ENCODE data around the gene SPTBN4. TPM values are rescaled to one million over a fixed set of nuclear protein-coding genes. Genes with fewer than 3 reads are reported as not detected.
"Not testable (repeated sequence)": the region's sequence is repeated elsewhere in the genome, so short reads cannot be mapped to it uniquely, and the experiment has no call there.

SPTBN4 gene
- total RNA-seq, 1 experiment from 2014 or later: 0.84 TPM

DNA sequence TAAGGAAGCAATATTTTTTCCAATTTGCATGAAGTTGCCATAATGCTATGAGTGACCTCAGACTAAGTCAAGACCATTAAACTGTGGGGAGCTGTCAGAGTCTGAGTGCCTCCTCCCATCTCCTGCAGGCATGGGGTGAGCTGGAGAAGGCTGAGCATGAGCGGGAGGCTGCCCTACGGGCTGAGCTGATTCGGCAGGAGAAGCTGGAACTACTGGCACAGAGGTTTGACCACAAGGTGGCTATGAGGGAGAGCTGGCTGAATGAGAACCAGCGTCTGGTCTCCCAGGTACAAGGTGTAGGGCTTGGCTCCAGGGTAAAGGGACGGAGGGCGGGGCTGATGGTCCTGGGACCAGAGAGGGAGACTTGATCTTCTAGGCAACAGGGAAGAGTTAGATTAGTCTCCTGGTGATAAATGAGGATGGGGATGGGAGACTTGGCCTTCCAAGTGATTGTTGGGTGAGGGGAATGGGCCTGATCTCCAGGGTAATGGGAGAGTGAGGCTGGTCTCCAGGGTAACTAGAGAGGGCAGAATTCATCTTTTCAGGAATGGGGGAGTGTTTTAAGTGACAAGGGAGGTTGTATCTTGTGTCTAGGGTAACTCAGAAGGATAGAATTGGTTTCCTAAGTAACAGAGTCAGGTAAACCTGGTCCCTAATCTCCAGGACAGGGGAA lies 36.0 kb downstream of the SPTBN4 start:
- DNase-seq (ENCODE audit: low read depth): no peak

DNA sequence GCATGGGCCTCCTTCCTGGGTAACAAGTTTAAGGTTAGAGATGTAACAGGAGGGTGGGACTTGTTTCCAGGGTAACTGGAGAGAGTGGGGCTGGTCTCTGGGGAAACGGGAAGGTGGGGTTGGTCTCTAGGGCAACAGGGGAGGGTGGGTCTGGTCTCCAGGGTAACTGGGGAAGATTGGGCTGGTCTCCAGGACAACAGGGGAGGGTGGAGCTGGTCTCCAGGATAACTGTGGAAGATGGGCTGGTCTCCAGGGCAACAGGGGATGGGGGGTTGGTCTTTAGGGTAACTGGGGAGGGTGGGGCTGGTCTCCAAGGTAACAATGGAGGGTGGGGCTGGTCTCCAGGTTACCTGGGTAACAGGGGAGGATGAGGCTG lies 36.5 kb downstream of the SPTBN4 start:
- no peak for DNase-seq (ENCODE audit: low read depth)

DNA sequence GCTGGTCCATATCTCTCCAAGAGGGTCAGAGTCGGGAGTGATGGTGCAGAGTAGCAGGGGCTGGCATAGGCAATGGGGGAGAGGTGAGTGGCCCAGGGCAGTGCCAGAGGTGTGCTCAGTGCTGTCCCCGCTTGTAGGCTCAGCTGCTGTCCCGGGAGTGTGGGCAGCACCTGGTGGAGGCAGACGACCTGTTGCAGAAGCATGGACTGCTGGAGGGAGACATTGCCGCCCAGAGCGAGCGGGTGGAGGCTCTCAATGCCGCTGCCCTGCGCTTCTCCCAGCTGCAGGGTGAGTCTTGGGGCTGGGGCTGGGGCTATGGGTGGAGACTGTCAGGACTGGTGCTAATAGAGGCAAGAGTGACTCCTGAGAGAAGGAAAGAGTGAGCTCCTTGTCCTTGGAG lies 39.3 kb downstream of the SPTBN4 start:
- no peak for DNase-seq (ENCODE audit: low read depth)

DNA sequence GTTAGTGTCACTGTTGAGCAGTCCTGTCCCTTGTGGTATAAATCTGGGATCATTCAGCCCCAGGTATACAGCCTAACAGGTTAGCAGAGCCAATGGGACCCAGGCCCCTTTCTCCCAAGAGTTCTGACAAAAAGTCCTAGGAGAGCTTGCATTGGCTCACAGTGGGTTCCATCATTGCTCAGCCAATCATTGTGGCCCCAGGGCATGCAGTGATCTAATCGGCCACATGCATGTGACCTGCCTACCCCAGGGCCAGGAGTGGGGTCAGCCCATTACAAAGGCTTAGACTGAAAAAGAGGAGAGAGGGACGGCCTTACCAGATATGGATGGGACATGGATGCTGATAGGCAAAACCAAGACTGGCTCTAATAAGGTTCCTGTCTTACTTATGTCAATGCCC lies 41.1 kb downstream of the SPTBN4 start:
- DNase-seq (ENCODE audit: low read depth): no peak

DNA sequence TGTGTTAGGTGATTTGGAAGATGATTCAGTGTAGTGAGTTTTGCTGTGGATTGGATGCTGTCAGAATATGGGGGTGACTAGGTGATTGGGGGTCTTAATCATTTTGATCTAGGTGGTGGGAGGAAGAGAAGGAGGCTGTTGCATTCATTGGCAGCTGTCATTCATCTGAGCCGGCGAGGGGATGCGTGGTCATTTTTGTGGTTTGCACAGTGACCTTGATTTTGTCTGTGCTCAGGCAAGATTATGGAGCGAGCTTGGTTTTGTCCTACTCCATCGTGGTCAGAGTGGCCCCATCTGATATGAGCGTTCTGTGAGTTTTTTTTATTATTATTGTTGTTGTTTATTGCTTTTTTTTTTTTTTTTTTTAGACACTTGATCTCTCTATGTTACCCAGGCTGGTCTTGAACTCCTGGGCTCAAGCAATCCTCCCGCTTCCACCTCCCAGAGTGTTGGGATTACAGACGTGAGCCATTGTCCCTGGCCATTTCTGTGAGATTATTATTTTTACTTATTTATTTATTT lies 42.0 kb downstream of the SPTBN4 start:
- no peak for DNase-seq (ENCODE audit: low read depth)

DNA sequence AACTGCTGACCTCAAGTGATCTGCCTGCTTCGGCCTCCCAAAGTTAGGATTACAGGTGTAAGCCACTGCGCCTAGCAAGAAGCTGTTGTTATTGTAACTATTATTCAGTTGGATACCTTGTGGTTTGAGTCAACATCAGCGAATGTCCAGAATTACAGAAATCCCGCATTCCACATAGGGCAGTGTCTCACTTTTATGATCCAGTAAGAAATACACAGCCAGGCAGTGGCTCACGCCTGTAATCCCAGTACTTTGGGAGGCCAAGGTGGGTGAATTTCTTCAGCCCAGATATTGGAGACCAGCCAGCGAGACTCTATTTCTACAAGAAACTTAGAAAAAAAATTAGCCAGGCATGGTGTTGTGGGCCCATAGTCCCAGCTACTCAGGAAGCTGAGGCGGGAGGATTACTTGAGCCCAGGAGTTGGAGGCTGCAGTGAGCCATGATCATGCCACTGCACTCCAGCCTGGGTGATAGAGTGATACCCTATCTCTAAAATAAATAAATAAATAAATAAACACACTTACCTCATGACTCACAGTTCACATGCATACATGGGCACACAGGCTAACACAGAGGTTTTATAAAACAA lies 43.8 kb downstream of the SPTBN4 start:
- no peak for DNase-seq (ENCODE audit: low read depth)

DNA sequence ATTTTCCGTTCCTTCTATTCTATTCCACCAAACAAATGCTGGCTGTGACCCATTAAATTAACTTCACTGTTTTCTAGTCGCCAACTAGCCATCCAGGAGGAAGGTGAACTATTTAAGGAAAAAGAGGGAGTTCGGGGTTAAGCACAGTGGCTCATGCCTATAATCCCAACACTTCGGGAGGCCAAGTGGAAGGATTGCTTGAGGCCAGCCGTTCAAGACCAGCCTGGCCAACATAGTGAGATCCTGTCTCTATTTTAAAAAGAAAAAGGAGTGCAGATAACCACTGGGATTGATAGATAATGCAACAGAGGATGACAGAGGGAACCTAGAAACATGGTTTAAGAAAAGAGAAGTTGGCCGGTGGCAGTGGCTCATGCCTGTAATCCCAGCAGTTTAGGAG lies 44.7 kb downstream of the SPTBN4 start:
- DNase-seq (ENCODE audit: low read depth): no peak

DNA sequence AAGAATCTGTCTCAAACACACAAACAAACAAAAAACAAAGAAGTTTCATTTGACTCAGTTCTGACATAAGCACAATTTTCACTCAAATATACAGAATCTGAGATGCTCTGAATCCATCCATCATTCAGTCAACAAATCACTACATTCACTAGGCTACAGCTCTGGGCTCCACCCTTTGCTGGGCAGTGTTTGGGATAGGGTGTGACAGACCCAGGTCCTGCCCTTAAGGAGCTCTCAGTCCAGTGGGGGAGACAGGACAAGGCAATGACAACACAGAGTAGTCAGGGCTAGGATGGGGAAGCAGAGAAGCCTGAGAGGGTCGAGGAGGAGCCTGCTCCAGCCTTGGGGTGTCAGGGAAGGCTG lies 45.3 kb downstream of the SPTBN4 start:
- DNase-seq (ENCODE audit: low read depth): no peak

DNA sequence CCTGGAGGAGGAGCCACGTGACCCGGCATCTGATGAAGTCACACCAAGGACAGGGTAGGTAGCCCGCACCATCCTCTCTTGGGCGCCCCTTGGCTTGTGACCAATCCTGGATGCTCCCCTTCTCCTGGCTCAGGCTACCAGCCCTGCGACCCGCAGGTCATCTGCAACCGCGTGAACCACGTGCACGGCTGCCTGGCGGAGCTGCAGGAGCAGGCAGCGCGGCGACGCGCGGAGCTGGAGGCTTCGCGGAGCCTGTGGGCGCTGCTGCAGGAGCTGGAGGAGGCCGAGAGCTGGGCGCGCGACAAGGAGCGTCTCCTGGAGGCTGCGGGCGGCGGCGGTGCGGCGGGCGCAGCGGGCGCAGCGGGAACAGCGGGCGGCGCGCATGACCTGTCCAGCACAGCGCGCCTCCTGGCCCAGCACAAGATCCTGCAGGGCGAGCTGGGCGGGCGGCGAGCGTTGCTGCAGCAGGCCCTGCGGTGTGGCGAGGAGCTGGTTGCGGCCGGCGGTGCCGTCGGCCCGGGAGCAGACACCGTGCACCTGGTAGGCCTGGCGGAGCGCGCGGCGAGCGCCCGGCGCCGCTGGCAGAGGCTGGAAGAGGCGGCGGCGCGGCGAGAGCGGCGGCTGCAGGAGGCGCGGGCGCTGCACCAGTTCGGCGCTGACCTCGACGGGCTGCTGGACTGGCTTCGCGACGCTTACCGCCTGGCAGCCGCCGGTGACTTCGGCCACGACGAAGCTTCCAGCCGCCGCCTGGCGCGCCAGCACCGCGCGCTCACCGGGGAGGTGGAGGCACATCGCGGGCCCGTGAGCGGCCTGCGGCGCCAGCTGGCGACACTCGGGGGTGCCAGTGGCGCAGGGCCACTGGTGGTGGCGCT lies 45.9 kb downstream of the SPTBN4 start:
- DNase-seq (ENCODE audit: low read depth): no peak

DNA sequence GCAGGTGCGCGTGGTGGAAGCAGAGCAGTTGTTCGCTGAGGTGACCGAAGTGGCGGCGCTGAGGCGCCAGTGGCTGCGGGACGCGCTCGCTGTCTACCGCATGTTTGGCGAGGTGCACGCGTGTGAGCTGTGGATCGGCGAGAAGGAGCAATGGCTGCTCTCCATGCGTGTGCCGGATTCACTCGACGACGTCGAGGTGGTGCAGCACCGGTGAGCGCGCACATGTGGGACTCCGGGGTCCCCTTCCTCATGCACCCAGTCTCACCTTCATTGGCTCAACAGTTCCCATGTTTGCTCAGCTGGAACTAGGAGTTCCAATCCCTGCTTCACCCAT lies 46.5 kb downstream of the SPTBN4 start:
- DNase-seq (ENCODE audit: low read depth): no peak

DNA sequence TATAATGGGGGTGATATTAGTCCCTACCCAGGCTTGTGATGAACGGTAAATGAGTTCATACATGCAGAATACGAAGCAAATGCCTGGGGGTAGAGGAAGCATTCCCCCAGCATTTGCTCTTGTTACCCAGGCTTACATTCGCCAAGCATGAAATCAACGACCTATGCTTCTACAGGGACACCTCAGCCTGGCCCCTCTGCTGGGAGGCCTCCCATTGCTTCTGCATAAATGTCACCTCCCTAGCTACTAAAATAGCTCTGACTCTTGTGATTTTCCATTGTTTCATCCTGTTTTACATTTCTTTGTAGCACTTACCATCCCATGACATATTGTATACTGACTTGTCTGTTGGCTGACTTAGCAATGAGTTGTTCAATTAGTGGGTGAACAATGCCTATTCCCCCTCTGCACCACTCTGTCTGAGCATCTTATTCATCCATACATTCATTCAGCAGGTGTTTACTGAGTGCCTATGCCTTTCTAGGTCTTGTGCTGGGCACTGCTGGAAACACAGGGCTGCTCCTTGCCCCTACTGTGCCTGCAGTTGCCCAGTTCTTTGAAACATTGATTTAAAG lies 47.0 kb downstream of the SPTBN4 start:
- DNase-seq (ENCODE audit: low read depth): no peak

DNA sequence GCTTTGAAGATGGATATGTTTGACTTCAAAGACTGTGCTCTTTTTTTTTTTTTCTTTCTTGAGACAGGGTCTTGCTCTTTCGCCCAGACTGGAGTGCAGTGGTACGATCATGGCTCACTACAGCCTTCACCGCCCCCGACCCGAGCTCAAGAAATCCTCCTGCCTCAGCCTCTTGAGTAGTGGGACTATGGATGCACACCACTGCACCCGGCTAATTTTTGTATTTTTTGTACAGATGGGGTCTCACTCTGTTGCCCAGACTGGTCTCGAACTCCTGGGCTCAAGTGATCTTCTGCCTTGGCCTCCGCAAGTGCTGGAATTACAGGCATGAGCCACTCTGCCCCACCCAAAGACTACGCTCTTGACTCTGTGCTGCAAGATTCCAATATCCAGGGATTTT lies 50.4 kb downstream of the SPTBN4 start:
- no peak for DNase-seq (ENCODE audit: low read depth)

DNA sequence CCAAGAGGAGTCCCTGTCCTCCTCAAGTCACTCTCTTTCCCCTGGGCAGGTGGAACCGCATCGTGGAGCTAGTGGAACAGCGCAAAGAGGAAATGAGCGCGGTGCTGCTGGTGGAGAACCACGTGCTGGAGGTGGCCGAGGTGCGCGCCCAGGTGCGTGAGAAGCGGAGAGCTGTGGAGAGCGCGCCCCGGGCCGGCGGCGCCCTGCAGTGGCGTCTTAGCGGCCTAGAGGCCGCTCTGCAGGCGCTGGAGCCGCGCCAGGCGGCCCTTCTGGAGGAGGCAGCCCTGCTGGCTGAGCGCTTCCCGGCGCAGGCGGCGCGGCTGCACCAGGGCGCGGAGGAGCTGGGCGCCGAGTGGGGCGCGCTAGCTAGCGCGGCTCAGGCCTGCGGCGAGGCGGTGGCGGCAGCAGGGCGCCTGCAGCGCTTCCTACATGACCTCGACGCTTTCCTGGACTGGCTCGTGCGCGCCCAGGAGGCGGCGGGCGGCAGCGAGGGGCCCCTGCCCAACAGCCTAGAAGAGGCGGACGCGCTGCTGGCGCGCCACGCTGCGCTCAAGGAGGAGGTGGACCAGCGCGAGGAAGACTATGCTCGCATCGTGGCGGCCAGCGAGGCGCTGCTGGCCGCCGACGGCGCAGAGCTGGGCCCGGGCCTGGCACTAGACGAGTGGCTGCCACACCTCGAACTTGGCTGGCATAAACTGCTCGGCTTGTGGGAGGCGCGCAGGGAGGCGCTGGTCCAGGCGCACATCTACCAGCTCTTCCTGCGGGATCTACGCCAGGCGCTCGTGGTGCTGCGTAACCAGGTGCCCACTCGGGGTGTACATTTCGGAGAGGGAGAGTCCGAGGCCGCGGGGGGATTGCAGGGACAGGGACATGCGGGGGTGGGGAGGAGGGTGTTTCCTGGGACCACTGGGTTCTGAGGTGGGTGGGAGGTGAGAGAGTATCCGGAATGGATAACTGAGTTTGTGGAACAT lies 52.8 kb downstream of the SPTBN4 start:
- peak; percentile 30 for DNase-seq (ENCODE audit: low read depth)

DNA sequence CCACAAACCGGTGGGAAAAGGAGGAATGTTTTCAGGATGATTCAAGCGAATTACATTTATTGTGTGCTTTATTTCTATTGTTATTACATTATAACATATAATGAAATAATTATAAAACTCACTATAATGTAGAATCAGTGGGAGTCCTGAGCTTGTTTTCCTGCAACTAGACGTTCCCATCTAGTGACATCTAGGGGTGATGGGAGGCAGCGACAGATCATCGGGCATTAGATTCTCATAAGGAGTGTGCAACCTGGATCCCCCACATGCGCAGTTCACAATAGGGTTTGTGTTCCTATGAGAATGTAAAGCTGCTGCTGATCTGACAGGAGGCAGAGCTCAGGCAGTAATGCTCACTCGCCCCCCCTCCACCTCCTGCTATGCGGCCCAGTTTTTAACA lies 54.5 kb downstream of the SPTBN4 start:
- peak; percentile 61 for DNase-seq (ENCODE audit: low read depth)

DNA sequence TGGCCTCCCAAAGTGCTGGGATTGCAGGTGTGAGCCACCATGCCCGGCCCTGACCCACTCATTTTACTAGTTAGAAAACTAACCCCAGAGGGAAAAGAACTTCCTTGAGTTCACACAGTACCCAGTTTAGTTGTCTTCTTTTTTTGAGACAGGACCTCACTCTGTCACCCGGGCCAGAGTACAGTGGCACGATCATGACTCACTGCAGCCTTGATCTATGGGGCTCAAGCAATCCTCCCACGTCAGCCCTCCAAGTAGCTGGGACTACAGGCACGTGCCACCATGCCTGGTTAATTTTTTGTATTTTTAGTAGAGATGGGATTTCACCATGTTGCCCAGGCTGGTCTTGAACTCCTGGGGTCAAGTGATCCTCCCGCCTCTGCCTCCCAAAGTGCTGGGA lies 55.1 kb downstream of the SPTBN4 start:
- DNase-seq (ENCODE audit: low read depth): not testable (repeated sequence)

DNA sequence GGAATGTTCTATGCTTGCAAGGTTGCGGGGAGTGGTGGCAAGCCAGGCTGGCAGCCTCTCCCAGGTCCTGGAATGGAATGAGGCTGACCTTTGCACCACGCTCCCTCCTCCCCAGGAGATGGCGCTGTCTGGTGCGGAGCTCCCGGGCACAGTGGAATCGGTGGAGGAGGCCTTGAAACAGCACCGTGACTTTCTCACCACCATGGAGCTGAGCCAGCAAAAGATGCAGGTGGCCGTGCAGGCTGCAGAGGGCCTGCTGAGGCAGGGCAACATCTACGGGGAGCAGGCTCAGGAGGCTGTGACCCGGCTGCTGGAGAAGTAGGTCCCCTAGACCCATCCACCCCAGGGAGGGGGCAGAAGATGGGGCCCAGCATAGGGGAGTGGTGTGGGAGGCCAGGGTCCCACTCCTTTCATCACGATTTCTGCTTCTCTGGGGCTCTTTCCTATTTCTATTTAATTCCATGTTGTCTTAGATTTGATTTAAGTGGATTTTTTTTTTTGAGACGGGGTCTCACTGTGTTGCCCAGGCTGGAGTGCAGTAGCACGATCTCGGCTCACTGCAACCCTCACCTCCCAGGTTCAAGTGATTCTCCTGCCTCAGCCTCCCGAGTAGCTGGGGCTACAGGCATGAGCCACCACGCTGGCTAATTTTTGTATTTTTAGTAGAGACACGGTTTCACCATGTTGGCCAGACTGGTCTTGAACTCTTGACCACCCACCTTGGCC lies 56.7 kb downstream of the SPTBN4 start:
- peak; percentile 57 for DNase-seq (ENCODE audit: low read depth)

DNA sequence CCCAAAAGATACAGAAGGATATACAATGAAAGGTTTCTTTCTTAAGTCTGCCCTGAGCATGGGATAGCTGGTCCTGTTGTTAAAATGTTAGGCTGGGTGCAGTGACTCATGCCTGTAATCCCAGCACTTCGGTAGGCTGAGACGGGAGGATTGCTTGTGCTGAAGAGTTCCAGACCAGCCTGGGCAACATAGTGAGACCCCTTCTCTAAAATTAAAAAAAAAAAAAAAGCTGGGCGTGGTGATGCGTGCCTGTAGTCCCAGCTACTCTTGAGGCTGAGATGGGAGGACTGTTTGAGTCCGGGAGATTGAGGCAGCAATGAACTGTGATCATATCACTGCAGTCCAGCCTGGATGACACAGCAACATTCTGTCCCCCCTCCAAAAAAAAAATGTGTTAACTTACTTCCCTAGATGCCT lies 57.3 kb downstream of the SPTBN4 start:
- DNase-seq (ENCODE audit: low read depth): no peak

DNA sequence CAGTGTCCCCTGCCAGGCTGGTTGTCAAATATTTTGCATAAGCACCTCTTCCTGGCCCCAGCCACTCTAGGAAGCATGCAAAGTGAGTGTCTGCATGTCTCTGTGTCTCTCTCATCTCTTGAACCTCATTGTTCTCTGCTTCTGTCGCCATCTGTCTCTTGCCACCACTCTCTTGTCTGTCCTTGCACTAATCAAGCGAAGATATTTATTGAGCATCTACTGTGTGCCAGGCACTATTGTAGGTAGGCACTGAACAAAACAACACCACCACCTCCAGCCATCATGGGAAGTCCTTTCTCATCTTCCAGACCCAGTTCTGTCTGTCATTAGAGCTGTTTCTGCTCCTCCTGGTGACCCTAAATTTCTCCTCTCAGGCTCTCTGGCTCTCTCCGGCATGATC lies 57.9 kb downstream of the SPTBN4 start:
- no peak for DNase-seq (ENCODE audit: low read depth)

DNA sequence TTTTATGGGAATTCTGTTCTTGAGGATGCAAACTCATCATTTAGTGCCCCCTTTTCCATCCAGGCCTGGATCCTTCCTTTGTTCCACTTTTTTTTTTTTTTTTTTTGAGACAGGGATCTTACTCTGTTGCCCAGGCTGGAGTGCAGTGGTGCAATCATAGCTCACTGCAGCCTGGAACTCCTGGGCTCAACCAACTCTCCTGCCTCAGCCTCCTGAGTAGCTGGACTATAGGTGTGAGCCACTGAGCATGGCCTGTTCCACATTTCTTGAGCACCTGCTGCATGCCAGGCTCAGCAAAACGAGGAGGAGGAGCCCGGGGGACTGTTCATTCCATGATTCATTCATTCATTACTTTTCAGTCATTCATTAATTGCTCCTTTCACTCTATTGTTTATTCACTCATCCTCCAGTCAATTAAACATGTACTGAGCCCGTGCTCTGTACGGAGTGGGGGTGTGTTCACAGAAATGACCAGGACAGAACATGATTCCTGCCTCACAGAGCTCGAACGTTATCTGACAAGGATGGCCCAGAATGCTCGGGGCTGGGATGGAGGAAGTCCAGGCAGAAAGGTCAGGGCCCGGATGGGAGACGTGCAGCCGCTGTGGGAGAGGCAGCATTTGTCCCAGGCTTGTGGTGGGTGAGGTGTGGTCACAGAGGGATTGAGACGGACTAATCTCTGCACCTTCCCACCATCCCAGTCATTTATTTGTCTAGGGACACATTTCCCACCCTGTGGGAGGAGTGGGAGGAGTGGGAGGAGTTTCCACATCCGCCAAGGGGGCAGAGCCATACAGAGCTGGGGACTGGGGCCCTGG lies 58.6 kb downstream of the SPTBN4 start:
- DNase-seq (ENCODE audit: low read depth): no peak

DNA sequence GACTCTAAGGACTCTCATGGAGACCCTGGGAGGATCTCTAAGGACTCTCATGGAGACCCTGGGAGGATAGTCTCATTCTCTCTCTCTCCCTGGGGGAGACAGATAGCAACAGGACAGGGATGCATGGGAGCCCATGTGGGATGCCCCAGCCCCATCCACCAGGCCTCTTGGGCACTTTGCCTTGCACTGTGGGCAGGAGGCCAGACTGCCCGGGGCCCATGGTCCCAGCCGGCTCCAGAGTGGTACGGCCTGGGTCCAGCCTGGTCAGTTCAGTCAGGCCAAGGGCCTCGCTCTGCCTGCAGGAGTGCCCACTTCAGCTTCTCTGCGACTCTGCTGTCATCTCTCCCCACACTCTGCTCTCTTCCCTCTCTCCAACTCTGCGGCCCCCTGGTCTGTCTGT lies 61.3 kb downstream of the SPTBN4 start:
- DNase-seq (ENCODE audit: low read depth): no peak
